ENCODE data around the gene NKG7. TPM values are rescaled to one million over a fixed set of nuclear protein-coding genes. Genes with fewer than 3 reads are reported as not detected.

NKG7 gene
- total and polyA plus RNA-seq, 4 experiments from 2014 or later = 2.7 to 44.3 (median 19.6) TPM

DNA sequence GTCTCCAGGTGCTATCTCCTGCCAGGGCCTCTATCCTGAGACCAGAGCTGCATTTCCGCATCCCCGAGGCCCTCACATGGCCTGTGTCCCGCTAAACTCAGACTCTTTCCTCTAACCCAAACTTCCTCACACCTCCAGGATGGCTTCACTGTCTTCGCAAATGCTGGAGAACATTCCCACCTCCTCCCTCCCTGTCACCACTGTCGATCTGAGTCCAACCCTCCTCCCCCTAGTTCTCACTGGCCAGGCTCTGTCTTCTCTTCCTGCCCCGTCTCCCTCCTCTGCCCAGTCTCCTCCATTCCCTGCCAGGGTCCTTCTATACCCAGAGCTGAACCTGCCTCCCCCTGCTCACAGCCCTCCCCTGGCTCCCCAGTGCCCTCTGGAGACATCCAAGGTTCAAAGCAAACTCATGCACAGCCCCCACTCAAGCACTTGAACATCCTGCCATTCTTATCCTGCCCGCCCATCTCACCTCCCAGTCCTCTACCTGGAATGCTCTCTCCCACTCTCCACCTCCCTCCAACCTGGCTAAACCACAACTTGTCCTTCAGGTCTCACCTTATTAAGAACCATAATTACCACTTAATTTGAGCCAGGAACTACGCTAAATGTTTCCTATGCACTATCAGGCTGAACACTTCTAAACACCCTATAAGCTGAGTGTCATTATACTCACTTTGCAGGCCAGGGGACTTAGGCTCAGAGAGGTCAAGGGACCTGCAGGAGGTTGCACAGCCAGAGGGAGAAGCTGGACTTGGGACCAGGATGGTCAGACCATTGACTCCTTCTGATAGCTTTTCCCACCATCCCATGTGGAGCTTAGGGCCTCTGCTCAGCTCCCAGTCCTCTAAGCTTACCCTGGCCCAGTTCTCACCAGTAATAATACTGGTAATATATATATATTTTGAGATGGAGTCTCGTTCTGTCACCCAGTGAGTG, 29.6 kb downstream of the NKG7 start:
- H3K9me3 Mint-ChIP-seq = no peaks in the 10 kb centered on the region
- no peak for DNase-seq
- no peaks in the 10 kb centered on the region for H3K27me3 Mint-ChIP-seq
- intact Hi-C loops (cut with micrococcal nuclease) = no loop called here
- no peak overlapping the region for H3K27ac ChIP-seq (ENCODE audit: low read depth, low read length)
- H3K4me3 Mint-ChIP-seq = peak overlapping the region in 3 of 8 donors; percentile 47 to 74 (median 54)
- ChIA-PET POLR2A (ENCODE audit: partially characterized antibody) (interaction anchor here (1.0 kb wide), 1 partner anchor 23 kb away, joined by 6 read pairs; the partner anchor contains the start of gene ETFB), CTCF (ENCODE audit: partially characterized antibody) (no interaction called here)
- peak overlapping the region in 5 of 7 donors; percentile 3 to 89 (median 61) for H3K27ac Mint-ChIP-seq
- H3K36me3 Mint-ChIP-seq = peaks cover 18 to 19% of the 10 kb centered on the region in 2 donors
- no peaks in the 10 kb centered on the region for H3K27me3 ChIP-seq (ENCODE audit: insufficient read depth, low read length)
- H3K9me3 ChIP-seq (ENCODE audit: control insufficient read depth in 1 of 2, low read length in 2 of 2) = no peaks in the 10 kb centered on the region
- peaks cover 10% of the 10 kb centered on the region for H3K36me3 ChIP-seq (ENCODE audit: insufficient read depth, low read length)
- H3K4me1 Mint-ChIP-seq = peaks cover 12 to 27% (median 19%) of the 10 kb centered on the region in 4 donors
- peaks cover 15% of the 10 kb centered on the region for H3K4me1 ChIP-seq (ENCODE audit: insufficient read depth, low read length)
- H3K4me3 ChIP-seq (ENCODE audit: low read length in 2 of 2) = no peak overlapping the region

DNA sequence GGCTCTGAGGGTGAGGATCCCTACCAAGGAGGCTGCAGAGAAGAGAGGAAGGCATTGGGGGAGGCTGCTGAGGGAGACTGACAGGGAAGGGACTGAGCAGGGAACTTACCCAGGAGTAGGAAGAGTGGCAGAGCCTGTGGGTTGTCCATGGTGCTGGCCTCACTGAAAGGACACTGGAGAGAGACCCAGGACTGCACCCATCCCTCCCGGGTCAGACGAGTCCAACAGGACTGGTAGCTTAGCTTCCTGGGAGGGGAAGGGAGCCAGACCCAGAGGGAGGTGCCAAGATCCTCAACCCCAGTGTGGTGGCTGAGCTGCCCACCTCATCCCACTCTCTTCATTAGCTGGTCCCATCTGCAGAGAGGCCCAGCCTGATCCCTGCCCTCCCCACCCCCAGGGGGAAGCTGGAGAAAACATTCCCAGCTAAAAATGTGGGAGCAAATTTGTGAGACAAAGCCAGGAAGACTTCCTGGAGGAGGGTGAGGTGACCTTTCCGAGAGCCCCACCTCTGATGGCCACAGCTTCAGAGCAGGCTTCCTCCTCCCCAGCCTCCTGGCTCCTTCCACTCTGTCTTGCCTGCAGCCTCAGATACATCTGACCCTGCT, 30.4 kb downstream of the NKG7 start, which contains the start of gene VSIG10L:
Gene VSIG10L, minus strand, starts transcription at position 164 of the 605 bp plus-strand sequence. Its CDS starts 15 bp downstream, at position 149.
- intact Hi-C loops (cut with micrococcal nuclease) = no loop called here
- H3K27me3 ChIP-seq (ENCODE audit: insufficient read depth, low read length) = no peaks in the 10 kb centered on the region
- Mint-ChIP-seq H3K4me1 (peaks cover 12 to 27% (median 19%) of the 10 kb centered on the region in 4 donors), H3K4me3 (peak within 1 kb of the TSS in 7 of 8 donors; percentile 67 to 84 (median 75)), H3K27me3 (no peaks in the 10 kb centered on the region), H3K36me3 (peaks cover 13 to 16% of the 10 kb centered on the region in 2 donors), H3K9me3 (no peaks in the 10 kb centered on the region), H3K27ac (peak within 1 kb of the TSS; percentile 23 to 89 (median 76))
- H3K27ac ChIP-seq (ENCODE audit: low read depth, low read length) = no peak within 1 kb of the TSS
- H3K36me3 ChIP-seq (ENCODE audit: insufficient read depth, low read length) = peaks cover 8% of the 10 kb centered on the region
- DNase-seq = no peak
- ChIA-PET POLR2A (ENCODE audit: partially characterized antibody) (interaction anchor here (1.5 to 2.0 kb wide), 2 partner anchors 24 to 26 kb away, joined by 4 to 8 read pairs; partner anchors contain the start of gene ETFB), CTCF (ENCODE audit: partially characterized antibody) (interaction anchor here (1.2 to 1.4 kb wide), 2 partner anchors 57 to 80 kb away, joined by 3 to 4 read pairs; no protein-coding TSS in a partner anchor)
- no peaks in the 10 kb centered on the region for H3K9me3 ChIP-seq (ENCODE audit: control insufficient read depth in 1 of 2, low read length in 2 of 2)
- no peak within 1 kb of the TSS for H3K4me3 ChIP-seq (ENCODE audit: low read length in 2 of 2)
- H3K4me1 ChIP-seq (ENCODE audit: insufficient read depth, low read length) = peaks cover 15% of the 10 kb centered on the region

DNA sequence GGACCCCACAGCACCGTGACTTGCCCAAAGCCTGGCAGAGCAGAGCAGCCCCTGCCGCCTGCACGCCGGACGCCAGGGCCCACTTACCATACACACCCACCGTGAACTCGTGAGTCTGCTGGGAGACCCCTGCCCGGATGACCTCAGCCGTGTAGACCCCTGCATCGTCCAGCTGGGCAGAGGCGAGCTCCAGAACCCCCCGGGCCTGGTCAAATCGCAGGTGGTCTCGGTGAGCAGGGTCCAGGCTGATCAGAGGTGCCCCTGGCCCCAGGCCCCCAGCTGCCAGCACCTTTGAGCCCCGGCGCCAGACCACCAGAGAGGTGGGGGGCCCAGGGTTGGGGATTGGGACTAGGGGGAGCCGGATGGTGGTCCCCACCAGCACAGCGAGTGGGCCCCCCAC, 31.4 kb downstream of the NKG7 start:
- Mint-ChIP-seq H3K4me3 (peak overlapping the region in 7 of 8 donors; percentile 57 to 84 (median 73)), H3K27me3 (no peaks in the 10 kb centered on the region), H3K36me3 (peaks cover 8 to 9% of the 10 kb centered on the region in 2 donors), H3K27ac (peak overlapping the region in 5 of 7 donors; percentile 36 to 84 (median 76)), H3K9me3 (no peaks in the 10 kb centered on the region), H3K4me1 (peaks cover 12 to 27% (median 19%) of the 10 kb centered on the region in 4 donors)
- H3K4me3 ChIP-seq (ENCODE audit: low read length in 2 of 2) = no peak overlapping the region
- ChIA-PET POLR2A (ENCODE audit: partially characterized antibody) (interaction anchor here (1.5 to 2.0 kb wide), 2 partner anchors 25 to 27 kb away, joined by 4 to 8 read pairs; partner anchors contain the start of gene ETFB), CTCF (ENCODE audit: partially characterized antibody) (interaction anchor here (0.7 to 1.4 kb wide), 5 partner anchors 23 to 313 kb away, joined by 3 to 4 read pairs (median 4); no protein-coding TSS in a partner anchor)
- H3K36me3 ChIP-seq (ENCODE audit: insufficient read depth, low read length) = peaks cover 7% of the 10 kb centered on the region
- no peaks in the 10 kb centered on the region for H3K9me3 ChIP-seq (ENCODE audit: control insufficient read depth in 1 of 2, low read length in 2 of 2)
- intact Hi-C loops (cut with micrococcal nuclease) = no loop called here
- no peak for DNase-seq
- H3K27ac ChIP-seq (ENCODE audit: low read depth, low read length) = no peak overlapping the region
- peaks cover 15% of the 10 kb centered on the region for H3K4me1 ChIP-seq (ENCODE audit: insufficient read depth, low read length)
- no peaks in the 10 kb centered on the region for H3K27me3 ChIP-seq (ENCODE audit: insufficient read depth, low read length)

DNA sequence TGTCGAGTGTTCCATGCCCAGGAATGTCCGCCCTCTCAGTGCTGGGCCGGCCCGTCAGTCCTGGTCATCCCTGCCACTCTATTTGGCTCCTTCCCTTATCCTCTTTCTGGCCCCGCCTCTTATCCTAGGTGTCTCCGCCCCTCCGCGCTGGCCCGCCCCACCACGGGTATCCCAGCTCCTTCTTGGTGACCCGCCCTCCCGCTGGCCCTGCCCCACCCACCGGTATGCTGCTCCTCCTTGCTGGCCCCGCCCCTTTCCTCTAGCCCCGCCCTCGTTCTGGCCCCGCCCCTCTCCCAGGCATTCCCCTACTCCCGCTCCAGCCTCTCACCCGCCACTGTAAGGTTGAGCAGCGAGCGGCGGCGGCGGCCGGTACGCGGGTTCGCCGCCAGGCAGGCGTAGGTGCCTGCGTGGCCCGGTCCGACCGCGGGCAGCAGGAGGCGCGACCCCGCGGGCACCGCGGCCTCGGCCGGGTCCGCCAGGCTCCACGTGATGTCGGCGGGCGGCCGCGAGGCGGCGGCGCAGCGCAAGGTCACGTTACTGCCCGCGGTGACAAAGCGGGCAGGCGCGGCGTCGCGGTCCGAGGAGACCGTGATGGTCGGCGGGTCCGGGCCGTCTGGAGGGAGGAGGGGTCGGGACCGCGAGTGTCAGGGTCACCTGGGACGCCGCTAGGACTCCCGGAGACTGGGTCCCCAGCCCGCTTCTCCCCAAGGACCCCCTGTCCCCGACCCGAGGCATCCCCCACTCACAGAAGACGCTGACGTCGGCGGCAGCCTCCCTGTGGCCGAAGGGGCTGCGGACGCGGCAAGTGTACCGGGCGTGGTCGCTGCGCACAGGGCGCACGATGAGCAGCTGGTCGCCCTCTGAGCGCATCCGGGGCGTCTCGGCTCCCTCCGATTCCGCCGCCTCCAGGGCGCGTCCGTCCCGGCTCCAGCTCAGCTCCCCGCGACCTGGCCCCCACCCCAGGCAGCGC, 32.5 kb downstream of the NKG7 start:
- POLR2A ChIA-PET (ENCODE audit: partially characterized antibody) = interaction anchor here (0.6 to 2.1 kb wide), 4 partner anchors 25 to 68 kb away, joined by 3 to 10 read pairs (median 6); partner anchors contain the start of genes CLDND2 and ETFB

DNA sequence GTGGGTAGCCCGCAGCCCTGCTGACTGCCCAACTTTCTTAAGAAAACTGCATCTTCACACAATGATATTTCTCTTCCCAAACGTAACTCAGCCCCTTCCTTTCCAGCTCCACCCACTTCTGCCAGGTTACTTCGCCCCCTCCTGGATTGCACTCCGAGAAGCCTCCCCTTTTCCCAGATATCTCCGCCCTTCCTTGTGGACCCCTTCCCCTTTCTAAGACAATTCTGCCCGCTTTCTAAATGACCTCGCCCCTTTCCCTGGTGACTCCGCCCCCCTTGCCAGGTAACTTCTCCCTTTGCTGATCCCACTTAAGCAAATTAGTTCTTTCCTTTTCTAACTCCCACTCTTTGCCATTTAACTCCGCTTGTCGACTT, 33.2 kb downstream of the NKG7 start:
- ChIA-PET CTCF (ENCODE audit: partially characterized antibody) (interaction anchor here (0.7 to 1.7 kb wide), 9 partner anchors 10 to 438 kb away, joined by 3 to 6 read pairs (median 3); no protein-coding TSS in a partner anchor), POLR2A (ENCODE audit: partially characterized antibody) (interaction anchor here (0.6 to 2.1 kb wide), 3 partner anchors 26 to 67 kb away, joined by 3 to 10 read pairs (median 4); partner anchors contain the start of gene CLDND2)
- Histone ChIP-seq H3K4me1 (ENCODE audit: insufficient read depth, low read length) (peaks cover 15% of the 10 kb centered on the region), H3K27ac (ENCODE audit: low read depth, low read length) (no peak overlapping the region), H3K9me3 (ENCODE audit: control insufficient read depth in 1 of 2, low read length in 2 of 2) (no peaks in the 10 kb centered on the region), H3K27me3 (ENCODE audit: insufficient read depth, low read length) (no peaks in the 10 kb centered on the region), H3K4me3 (ENCODE audit: low read length in 2 of 2) (peak overlapping the region; percentile 70 to 77), H3K36me3 (ENCODE audit: insufficient read depth, low read length) (no peaks in the 10 kb centered on the region)
- peak in 1 of 5 donors; percentile 52 for DNase-seq
- no peaks in the 10 kb centered on the region for H3K9me3 Mint-ChIP-seq
- peaks cover 12 to 27% (median 19%) of the 10 kb centered on the region in 4 donors for H3K4me1 Mint-ChIP-seq
- H3K4me3 Mint-ChIP-seq = peak overlapping the region; percentile 78 to 92 (median 88)
- H3K27ac Mint-ChIP-seq = peak overlapping the region; percentile 57 to 87 (median 72)
- peaks cover 0 to 2% of the 10 kb centered on the region in 2 donors for H3K27me3 Mint-ChIP-seq
- H3K36me3 Mint-ChIP-seq = no peaks in the 10 kb centered on the region
- intact Hi-C loops (cut with micrococcal nuclease) = loop anchor here (1.0 kb wide), 5 partner anchors 28 to 102 kb away; no protein-coding TSS in a partner anchor

More for the DNA sequence above, 32.5 kb downstream of the NKG7 start:
- H3K9me3 ChIP-seq (ENCODE audit: control insufficient read depth in 1 of 2, low read length in 2 of 2) = no peaks in the 10 kb centered on the region
- H3K27me3 ChIP-seq (ENCODE audit: insufficient read depth, low read length) = no peaks in the 10 kb centered on the region
- CTCF ChIA-PET (ENCODE audit: partially characterized antibody) = interaction anchor here (0.5 to 1.7 kb wide), 13 partner anchors 10 to 314 kb away, joined by 3 to 6 read pairs (median 3); no protein-coding TSS in a partner anchor
- H3K27ac Mint-ChIP-seq = peak overlapping the region; percentile 57 to 87 (median 72)
- H3K9me3 Mint-ChIP-seq = no peaks in the 10 kb centered on the region
- peaks cover 12 to 27% (median 19%) of the 10 kb centered on the region in 4 donors for H3K4me1 Mint-ChIP-seq
- peak overlapping the region; percentile 78 to 92 (median 88) for H3K4me3 Mint-ChIP-seq
- peaks cover 2% of the 10 kb centered on the region for H3K36me3 ChIP-seq (ENCODE audit: insufficient read depth, low read length)
- peak overlapping the region; percentile 41 for H3K27ac ChIP-seq (ENCODE audit: low read depth, low read length)
- peaks cover 15% of the 10 kb centered on the region for H3K4me1 ChIP-seq (ENCODE audit: insufficient read depth, low read length)
- H3K36me3 Mint-ChIP-seq = peaks cover 3 to 4% of the 10 kb centered on the region in 2 donors
- no peaks in the 10 kb centered on the region for H3K27me3 Mint-ChIP-seq
- peak; percentile 71 to 93 (median 75) for DNase-seq
- peak overlapping the region; percentile 70 to 77 for H3K4me3 ChIP-seq (ENCODE audit: low read length in 2 of 2)
- intact Hi-C loops (cut with micrococcal nuclease) = loop anchor here (1.0 kb wide), 5 partner anchors 27 to 101 kb away; no protein-coding TSS in a partner anchor
